ENCODE results near the gene ASRGL1. TPM values are rescaled to one million over a fixed set of nuclear protein-coding genes. Genes with fewer than 3 reads are reported as not detected.

ASRGL1 gene
- total and polyA plus RNA-seq, 2 of the 13 experiments (the other 11 are each of a cell fraction or from before 2014, with no cell fraction given) = 50.8 to 97.5 TPM

GRCh38 chr11:62432695-62433094 lies 95.4 kb downstream of the ASRGL1 start (continued):
- TF ChIP-seq, protein P1, sequence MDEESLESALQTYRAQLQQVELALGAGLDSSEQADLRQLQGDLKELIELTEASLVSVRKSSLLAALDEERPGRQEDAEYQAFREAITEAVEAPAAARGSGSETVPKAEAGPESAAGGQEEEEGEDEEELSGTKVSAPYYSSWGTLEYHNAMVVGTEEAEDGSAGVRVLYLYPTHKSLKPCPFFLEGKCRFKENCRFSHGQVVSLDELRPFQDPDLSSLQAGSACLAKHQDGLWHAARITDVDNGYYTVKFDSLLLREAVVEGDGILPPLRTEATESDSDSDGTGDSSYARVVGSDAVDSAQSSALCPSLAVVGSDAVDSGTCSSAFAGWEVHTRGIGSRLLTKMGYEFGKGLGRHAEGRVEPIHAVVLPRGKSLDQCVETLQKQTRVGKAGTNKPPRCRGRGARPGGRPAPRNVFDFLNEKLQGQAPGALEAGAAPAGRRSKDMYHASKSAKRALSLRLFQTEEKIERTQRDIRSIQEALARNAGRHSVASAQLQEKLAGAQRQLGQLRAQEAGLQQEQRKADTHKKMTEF (CRISPR knock-in tag; IDR thresholded peaks at IDR 0.05) = peak; percentile 59; the same call in 1 of the 2 replicates
- TF ChIP-seq ZNF12 (CRISPR knock-in tag; IDR thresholded peaks at IDR 0.05) (no peak), ZNF362 (CRISPR knock-in tag; IDR thresholded peaks at IDR 0.05; ENCODE audit: borderline replicate concordance) (peak; percentile 66; the same call in 1 of the 2 replicates), RBFOX2 (IDR thresholded peaks at IDR 0.05; ENCODE audit: low read depth, low read length) (no peak), ZNF318 (CRISPR knock-in tag; IDR thresholded peaks at IDR 0.05) (no peak), ZNF510 (CRISPR knock-in tag; IDR thresholded peaks at IDR 0.05; ENCODE audit: low read depth) (no peak), ZNF552 (CRISPR knock-in tag; IDR thresholded peaks at IDR 0.05; ENCODE audit: borderline replicate concordance) (no peak), ZNF235 (CRISPR knock-in tag; IDR thresholded peaks at IDR 0.05; ENCODE audit: borderline replicate concordance) (no peak), KAT2B (IDR thresholded peaks at IDR 0.05; ENCODE audit: borderline replicate concordance, low read depth, low read length) (peak; percentile 67)
- TF ChIP-seq, protein P2, sequence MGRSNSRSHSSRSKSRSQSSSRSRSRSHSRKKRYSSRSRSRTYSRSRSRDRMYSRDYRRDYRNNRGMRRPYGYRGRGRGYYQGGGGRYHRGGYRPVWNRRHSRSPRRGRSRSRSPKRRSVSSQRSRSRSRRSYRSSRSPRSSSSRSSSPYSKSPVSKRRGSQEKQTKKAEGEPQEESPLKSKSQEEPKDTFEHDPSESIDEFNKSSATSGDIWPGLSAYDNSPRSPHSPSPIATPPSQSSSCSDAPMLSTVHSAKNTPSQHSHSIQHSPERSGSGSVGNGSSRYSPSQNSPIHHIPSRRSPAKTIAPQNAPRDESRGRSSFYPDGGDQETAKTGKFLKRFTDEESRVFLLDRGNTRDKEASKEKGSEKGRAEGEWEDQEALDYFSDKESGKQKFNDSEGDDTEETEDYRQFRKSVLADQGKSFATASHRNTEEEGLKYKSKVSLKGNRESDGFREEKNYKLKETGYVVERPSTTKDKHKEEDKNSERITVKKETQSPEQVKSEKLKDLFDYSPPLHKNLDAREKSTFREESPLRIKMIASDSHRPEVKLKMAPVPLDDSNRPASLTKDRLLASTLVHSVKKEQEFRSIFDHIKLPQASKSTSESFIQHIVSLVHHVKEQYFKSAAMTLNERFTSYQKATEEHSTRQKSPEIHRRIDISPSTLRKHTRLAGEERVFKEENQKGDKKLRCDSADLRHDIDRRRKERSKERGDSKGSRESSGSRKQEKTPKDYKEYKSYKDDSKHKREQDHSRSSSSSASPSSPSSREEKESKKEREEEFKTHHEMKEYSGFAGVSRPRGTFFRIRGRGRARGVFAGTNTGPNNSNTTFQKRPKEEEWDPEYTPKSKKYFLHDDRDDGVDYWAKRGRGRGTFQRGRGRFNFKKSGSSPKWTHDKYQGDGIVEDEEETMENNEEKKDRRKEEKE (IDR thresholded peaks at IDR 0.05) = no peak
- TF ChIP-seq, protein P3, sequence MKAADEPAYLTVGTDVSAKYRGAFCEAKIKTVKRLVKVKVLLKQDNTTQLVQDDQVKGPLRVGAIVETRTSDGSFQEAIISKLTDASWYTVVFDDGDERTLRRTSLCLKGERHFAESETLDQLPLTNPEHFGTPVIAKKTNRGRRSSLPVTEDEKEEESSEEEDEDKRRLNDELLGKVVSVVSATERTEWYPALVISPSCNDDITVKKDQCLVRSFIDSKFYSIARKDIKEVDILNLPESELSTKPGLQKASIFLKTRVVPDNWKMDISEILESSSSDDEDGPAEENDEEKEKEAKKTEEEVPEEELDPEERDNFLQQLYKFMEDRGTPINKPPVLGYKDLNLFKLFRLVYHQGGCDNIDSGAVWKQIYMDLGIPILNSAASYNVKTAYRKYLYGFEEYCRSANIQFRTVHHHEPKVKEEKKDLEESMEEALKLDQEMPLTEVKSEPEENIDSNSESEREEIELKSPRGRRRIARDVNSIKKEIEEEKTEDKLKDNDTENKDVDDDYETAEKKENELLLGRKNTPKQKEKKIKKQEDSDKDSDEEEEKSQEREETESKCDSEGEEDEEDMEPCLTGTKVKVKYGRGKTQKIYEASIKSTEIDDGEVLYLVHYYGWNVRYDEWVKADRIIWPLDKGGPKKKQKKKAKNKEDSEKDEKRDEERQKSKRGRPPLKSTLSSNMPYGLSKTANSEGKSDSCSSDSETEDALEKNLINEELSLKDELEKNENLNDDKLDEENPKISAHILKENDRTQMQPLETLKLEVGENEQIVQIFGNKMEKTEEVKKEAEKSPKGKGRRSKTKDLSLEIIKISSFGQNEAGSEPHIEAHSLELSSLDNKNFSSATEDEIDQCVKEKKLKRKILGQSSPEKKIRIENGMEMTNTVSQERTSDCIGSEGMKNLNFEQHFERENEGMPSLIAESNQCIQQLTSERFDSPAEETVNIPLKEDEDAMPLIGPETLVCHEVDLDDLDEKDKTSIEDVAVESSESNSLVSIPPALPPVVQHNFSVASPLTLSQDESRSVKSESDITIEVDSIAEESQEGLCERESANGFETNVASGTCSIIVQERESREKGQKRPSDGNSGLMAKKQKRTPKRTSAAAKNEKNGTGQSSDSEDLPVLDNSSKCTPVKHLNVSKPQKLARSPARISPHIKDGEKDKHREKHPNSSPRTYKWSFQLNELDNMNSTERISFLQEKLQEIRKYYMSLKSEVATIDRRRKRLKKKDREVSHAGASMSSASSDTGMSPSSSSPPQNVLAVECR (CRISPR knock-in tag; IDR thresholded peaks at IDR 0.05; ENCODE audit: borderline replicate concordance) = peak; percentile 35; the same call in 1 of the 2 replicates

All from HepG2 (cell line).